ENCODE data around the gene SLC25A34. TPM values are rescaled to one million over a fixed set of nuclear protein-coding genes. Genes with fewer than 3 reads are reported as not detected.

SLC25A34 gene
- total RNA-seq, 1 donor from 2014 or later: 5.8 TPM

DNA sequence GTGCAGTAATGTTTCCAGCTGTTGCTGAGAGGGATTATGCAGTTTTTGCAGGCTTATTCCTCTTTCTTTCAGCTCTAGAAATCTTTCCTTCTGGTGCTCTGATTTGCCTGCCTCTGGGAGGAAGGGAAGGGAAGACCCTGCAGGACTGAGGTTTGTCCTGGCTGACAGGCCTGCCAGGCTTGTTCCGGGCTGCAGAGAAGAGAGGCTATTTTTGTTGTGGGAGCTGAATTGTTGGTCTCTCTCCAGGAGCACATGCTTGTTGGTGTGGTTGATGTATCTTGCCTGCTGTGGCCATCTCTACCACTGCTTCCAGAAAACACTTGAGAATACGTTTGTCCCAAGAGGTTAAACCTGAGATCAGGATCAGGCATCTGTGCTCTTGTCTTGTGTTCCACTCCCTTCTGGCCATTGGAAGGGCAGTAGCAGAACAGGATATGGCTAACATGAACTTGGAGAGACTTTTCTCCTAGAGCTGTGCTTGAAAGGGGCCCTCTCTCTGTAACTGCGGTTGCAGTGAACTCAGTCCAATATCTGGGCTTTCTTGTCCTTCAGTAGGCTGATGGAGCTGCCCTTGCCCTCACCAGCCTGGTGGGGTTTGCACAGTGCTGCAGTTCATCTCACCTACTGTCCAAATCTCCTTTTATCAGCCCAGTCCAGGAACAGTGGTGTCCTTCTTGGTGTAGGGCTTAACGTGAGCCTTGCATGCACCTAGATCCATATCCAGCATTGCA, 21.5 kb upstream of the SLC25A34 start:
- DNase-seq: no peak
- Mint-ChIP-seq H3K27ac (no peak overlapping the region), H3K4me1 (peaks cover 10% of the 10 kb centered on the region), H3K27me3 (no peaks in the 10 kb centered on the region), H3K4me3 (no peak overlapping the region), H3K9me3 (no peaks in the 10 kb centered on the region), H3K36me3 (ENCODE audit: low read depth) (peaks cover 44% of the 10 kb centered on the region)
- intact Hi-C loops (cut with micrococcal nuclease): no loop called here
- TF ChIP-seq, protein P1, sequence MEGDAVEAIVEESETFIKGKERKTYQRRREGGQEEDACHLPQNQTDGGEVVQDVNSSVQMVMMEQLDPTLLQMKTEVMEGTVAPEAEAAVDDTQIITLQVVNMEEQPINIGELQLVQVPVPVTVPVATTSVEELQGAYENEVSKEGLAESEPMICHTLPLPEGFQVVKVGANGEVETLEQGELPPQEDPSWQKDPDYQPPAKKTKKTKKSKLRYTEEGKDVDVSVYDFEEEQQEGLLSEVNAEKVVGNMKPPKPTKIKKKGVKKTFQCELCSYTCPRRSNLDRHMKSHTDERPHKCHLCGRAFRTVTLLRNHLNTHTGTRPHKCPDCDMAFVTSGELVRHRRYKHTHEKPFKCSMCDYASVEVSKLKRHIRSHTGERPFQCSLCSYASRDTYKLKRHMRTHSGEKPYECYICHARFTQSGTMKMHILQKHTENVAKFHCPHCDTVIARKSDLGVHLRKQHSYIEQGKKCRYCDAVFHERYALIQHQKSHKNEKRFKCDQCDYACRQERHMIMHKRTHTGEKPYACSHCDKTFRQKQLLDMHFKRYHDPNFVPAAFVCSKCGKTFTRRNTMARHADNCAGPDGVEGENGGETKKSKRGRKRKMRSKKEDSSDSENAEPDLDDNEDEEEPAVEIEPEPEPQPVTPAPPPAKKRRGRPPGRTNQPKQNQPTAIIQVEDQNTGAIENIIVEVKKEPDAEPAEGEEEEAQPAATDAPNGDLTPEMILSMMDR (IDR thresholded peaks at IDR 0.05): no peak
- ChIA-PET CTCF (no interaction called here), POLR2A (interaction anchor here (0.5 to 0.6 kb wide), 4 partner anchors 24 to 440 kb away, joined by 3 to 7 read pairs (median 4); no protein-coding TSS in a partner anchor)
- no peak for ATAC-seq (ENCODE audit: low read depth)

DNA sequence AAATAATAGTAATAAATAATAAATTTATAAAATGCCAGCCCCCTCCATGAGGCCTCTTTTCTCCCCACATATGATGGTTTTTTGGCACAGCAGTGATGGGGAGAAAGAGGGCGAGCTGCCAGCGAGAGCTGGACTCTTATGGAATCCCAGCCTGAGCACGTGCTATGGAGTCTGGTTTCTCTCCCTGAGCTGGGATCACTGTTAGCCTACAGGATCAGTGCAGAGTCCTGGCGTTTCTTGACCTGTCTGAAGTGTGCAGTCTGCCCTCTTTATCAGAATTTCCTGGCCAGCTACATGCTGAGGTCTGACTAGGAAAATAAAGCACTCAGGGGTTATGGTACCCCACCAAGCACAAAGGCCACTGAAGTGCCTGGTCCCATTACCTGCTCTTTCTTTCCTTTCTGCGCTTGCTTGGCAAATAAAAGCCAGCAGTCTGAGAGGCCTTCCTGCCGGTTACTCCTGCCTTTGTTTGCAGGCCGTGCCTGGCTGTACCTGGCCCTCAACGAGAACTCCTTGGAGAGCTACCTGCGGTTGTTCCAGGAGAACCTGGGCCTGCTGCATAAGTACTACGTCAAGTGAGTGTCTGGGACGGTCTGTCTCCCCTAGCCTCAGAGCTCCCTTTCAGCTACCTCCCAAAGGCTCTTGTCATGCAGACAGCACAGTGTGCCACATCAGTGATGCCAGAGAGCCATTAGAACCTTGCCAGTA, 18.5 kb upstream of the SLC25A34 start:
- CTCF ChIA-PET: no interaction called here
- DNase-seq (no peak), ATAC-seq (ENCODE audit: low read depth) (no peak)
- Mint-ChIP-seq H3K36me3 (ENCODE audit: low read depth) (peaks cover 66% of the 10 kb centered on the region), H3K27me3 (no peaks in the 10 kb centered on the region), H3K9me3 (no peaks in the 10 kb centered on the region), H3K27ac (no peak overlapping the region), H3K4me3 (no peak overlapping the region), H3K4me1 (no peaks in the 10 kb centered on the region)
- POLR2A ChIA-PET: interaction anchor here (1.0 kb wide), 1 partner anchor 35 kb away, joined by 3 read pairs; no protein-coding TSS in a partner anchor
- TF ChIP-seq, protein P1 (IDR thresholded peaks at IDR 0.05): no peak
- intact Hi-C loops (cut with micrococcal nuclease): no loop called here

DNA sequence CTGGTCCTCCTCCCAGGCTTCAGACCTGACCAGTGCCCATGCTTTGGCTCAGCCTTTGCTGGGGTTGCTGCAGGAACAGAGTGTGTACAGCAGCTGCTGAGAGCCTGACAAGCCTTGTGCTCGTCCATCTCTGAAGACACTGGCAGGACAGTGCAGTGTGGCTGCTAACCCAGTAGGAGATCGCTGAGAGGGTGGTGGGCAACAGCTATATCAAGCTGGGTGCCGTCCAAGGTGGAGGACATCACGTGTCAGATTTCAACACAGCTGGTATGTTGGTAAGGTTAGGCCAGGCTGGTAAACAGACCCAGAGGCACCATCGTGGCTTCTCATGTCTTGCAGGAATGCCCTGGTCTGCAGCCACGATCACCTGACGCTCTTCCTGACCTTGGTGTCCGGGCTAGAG, 17.9 kb upstream of the SLC25A34 start:
- TF ChIP-seq, protein P1 (IDR thresholded peaks at IDR 0.05): no peak
- Mint-ChIP-seq H3K9me3 (no peaks in the 10 kb centered on the region), H3K4me1 (no peaks in the 10 kb centered on the region), H3K4me3 (no peak overlapping the region), H3K36me3 (ENCODE audit: low read depth) (peaks cover 72% of the 10 kb centered on the region), H3K27ac (no peak overlapping the region), H3K27me3 (no peaks in the 10 kb centered on the region)
- intact Hi-C loops (cut with micrococcal nuclease): no loop called here
- POLR2A ChIA-PET: no interaction called here
- ATAC-seq (ENCODE audit: low read depth) (no peak), DNase-seq (no peak)
- CTCF ChIA-PET: no interaction called here

DNA sequence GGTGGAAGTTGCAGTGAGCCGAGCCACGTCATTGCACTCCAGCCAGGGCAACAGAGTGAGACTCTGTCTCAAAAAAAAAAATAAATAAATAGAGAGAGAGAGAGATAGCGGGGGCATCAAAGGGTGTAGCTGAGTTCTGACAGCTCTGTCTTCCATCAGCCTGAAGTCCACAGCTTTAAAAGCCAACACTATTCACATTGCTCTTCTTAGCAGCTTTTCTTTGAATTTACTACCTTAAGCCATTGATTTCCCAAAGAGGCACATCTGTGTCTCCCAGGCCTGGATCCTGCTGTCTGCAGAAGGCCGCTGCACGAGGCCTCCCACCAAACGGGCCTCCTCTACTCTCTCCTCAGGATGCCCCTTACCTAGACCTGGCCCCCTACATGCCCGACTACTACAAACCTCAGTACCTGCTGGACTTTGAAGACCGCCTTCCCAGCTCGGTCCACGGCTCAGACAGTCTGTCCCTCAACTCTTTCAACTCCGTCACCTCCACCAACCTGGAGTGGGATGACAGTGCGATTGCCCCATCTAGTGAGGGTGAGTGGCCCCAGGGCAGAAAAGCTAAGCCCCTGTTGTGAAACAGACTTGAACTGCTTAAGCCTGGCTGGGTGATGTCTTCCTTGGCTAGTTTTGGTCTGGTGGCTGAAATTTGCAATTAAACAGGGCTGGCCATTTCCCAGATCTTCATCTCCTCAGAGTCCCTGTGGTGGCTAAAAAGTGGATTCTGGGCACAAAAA, 16.5 kb upstream of the SLC25A34 start:
- TF ChIP-seq, protein P1 (IDR thresholded peaks at IDR 0.05): no peak
- Mint-ChIP-seq H3K27ac (no peak overlapping the region), H3K27me3 (no peaks in the 10 kb centered on the region), H3K4me3 (no peak overlapping the region), H3K9me3 (no peaks in the 10 kb centered on the region), H3K4me1 (no peaks in the 10 kb centered on the region), H3K36me3 (ENCODE audit: low read depth) (peaks cover 73% of the 10 kb centered on the region)
- ATAC-seq (ENCODE audit: low read depth) (no peak), DNase-seq (no peak)
- CTCF ChIA-PET: interaction anchor here (0.7 kb wide), 1 partner anchor 20 kb away, joined by 4 read pairs; no protein-coding TSS in a partner anchor
- intact Hi-C loops (cut with micrococcal nuclease): loop anchor here (5.0 kb wide), 1 partner anchor 177 kb away; no protein-coding TSS in a partner anchor
- POLR2A ChIA-PET: no interaction called here

All from activated B cell treated with CpG ODN at 0.5 μM for 24 hours (primary cell).